Epithelial cell of esophagus (primary cell): ENCODE results near the gene OBI1.

Source experiments
- DNase-seq: peaks from one replicate; pipeline ENCODE4 v3.0.0; 2010; ENCODE audit warnings: low read depth
- H3K4me3 ChIP-seq: 2 replicates; pipeline ENCODE4 v1.5.1; 2011; ENCODE audit warnings: mild to moderate bottlenecking, low read length, control low read depth
- TF ChIP-seq, protein P1 (sequence below): IDR thresholded peaks from 2 replicates; pipeline ENCODE4 v1.5.1; 2011; ENCODE audit warnings: low read depth, mild to moderate bottlenecking, low read length, control low read depth, inconsistent platforms; ENCODE audit not compliant: insufficient read depth; ENCODE audit errors: missing control alignments

The OBI1 gene

DNA sequence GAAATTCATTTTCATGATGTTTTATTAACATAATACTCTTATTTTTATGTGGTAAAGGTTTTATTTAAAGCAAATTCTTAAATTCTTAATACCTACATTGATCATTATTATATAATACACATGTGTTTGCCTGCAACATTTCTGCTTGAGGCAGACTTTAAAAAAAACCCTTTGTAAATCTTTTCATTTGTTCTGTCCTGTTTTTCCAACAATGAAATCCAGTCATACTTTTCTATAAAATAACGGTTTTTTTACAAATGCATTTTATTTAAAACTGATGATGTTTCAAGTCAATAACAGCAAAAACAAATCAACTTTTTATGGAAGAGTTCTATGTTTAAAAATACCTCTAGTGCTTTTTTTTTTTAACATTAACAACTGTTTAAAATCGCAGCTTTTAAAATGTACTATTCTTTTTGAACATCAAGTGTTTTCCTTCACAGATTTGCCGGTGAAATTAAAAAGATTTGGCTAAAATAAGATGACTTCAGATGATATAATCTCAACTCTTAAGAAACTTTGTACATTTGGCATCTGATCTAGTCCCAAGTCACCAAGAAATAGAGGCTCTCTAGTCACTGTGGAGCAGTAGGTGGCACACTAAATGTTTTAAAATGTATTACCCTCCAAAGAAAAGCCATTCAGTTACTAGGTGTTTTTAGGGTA, 60.7 kb downstream of the OBI1 start:
- DNase-seq, result no peak
- TF ChIP-seq, protein P1, sequence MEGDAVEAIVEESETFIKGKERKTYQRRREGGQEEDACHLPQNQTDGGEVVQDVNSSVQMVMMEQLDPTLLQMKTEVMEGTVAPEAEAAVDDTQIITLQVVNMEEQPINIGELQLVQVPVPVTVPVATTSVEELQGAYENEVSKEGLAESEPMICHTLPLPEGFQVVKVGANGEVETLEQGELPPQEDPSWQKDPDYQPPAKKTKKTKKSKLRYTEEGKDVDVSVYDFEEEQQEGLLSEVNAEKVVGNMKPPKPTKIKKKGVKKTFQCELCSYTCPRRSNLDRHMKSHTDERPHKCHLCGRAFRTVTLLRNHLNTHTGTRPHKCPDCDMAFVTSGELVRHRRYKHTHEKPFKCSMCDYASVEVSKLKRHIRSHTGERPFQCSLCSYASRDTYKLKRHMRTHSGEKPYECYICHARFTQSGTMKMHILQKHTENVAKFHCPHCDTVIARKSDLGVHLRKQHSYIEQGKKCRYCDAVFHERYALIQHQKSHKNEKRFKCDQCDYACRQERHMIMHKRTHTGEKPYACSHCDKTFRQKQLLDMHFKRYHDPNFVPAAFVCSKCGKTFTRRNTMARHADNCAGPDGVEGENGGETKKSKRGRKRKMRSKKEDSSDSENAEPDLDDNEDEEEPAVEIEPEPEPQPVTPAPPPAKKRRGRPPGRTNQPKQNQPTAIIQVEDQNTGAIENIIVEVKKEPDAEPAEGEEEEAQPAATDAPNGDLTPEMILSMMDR, result no peak
- no peak overlapping the region for H3K4me3 ChIP-seq

DNA sequence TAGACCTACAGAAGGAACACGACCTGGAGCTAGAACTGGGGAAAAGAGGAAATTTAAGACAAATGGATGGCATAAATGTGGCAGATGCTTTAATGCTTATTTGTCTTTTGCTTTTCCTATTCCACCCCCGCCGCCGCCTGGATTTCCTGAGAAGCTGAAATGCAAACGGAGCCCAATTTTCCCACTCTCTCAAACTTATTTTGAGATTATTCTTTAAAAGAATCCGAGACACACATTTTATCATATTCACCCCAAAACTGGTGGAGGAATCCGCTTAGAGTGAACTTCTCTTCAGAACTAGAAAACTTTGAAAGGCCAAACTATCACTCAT, 61.4 kb downstream of the OBI1 start:
- no peak for DNase-seq
- no peak overlapping the region for H3K4me3 ChIP-seq
- TF ChIP-seq, protein P1, result no peak

DNA sequence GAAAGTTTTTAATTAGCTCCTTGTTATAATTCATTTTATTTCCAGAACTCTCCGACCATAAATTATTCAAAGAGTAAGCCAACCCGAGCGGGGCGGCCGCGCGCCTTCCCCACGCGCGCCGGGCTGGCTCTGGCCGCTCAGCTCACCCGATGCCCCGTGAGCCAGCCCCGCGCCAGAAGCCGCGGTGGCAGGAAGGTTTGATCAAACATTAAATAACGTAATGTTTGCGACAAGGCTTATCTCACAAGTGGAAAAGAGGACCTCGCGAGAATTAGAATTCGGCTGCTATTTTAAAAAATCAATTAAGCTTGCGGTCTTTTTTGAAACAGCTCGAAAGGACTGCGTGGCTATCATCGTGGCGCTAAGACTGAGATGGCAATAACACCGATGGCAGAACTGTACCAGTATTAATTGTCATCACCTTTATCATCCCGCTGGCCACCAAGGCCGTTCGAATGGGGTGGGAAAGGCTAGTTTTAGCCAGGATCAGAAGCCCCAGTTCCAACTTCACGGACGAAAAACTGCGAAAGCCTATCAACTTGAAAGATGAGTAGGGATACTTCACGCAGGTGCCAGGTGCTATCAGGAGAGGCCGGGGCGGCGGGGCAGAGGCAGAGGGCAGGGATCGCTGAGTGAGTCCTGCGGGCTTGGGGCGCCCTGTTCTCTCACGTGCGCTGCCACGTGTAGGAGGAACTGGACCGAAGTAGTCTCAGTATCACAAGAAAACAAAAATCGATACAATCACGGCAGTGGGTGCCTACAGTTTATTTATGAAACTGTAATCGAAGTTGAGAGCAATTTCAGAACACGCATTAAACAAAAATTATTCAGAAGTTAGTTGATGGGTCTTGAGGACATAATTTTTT, 62.0 kb downstream of the OBI1 start:
- no peak for DNase-seq
- no peak overlapping the region for H3K4me3 ChIP-seq
- TF ChIP-seq, protein P1, result no peak

DNA sequence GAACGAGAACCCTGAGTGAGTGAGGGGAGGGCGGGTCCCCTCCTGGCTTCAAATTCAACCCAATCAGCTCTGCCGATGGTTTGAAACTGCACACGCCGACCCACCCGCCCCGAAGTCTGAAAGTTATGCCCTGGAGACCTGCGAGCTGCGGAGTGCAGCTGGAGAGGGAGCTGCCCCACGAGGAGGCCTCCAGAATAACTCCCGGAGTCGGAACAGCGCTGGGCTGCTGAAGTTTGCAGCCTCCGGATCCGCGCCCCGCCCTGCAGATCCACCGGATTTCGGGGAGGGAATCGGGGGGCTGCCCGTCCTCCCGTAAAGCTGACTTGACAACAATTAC, 62.6 kb downstream of the OBI1 start:
- no peak for DNase-seq
- TF ChIP-seq, protein P1, result no peak

DNA sequence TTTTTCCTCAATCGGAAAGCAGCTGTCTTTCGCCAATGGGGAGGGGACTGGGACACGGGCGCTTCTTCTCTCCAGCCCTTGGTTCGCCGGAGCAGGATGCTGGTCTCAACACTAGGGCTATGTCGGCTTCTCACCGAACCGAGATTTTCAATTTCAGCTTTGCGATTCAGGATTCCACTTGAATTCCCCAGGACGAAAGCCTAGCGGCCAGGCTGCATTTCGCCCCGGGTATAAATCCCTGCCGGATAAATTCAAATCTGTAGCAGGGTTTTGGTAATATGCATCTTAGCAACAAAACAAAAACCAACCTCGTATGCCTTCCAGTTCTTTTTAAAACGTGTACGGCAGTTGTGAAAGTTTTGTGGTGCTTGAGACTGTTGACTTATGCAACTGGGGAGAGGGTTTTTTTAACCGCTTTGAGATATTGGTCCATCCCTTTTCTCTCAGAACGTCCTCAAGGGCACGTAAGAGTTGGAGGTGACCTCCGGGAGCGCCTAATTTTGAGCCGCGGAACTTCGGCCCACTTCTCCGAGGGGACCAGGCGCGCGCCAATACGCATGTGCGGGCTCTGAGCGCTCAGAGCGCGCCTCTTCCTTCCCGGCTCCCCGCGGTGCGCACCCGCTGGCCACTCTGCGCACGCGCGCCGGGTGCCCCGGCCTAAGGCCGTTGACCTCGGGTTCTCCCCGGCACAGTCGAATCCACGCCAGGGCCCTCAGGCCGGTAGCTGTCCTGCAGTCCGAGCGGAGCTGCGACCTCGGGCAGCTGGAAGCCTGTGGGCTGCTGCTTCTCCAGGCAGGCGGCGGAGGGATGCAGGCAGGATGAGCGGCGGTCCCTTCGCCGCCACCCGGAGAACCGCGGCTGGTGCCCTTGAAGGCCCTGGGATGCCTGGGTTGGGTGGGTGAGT, 63.2 kb downstream of the OBI1 start:
- DNase-seq, result no peak
- no peak overlapping the region for H3K4me3 ChIP-seq
- TF ChIP-seq, protein P1, result no peak

More for the DNA sequence above, 62.6 kb downstream of the OBI1 start:
- H3K4me3 ChIP-seq, result no peak overlapping the region

DNA sequence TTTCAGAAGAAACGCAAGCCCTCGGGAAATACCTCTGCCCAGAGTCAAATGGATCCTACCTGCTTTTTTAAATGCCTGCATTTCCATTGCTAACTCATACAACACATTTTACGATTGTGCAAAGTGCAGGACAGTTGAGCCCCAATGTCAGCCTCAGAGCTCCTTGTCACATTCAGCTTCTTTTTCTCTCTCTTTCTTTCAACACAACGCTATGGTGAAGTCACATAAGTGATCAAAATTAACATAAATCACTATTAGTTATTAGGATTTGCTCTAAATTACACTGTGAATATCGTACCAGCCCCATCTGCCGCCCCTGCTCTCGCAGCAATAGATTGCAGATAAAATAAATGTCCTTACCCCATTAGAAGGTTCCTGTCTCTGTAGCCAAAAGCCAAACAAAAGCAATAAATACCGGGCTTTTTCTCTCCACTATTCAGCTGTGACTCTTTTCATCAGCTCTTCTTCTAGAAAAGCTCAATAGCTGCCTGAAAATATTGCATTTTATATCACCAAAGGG, 64.4 kb downstream of the OBI1 start:
- no peak overlapping the region for H3K4me3 ChIP-seq
- TF ChIP-seq, protein P1, result no peak
- no peak for DNase-seq
